ENCODE results near the gene SUN1. TPM values are rescaled to one million over a fixed set of nuclear protein-coding genes. Genes with fewer than 3 reads are reported as not detected.

The SUN1 gene
- polyA plus RNA-seq, 1 of the 3 experiments (the other 2 are of a cell fraction): 369 TPM

DNA sequence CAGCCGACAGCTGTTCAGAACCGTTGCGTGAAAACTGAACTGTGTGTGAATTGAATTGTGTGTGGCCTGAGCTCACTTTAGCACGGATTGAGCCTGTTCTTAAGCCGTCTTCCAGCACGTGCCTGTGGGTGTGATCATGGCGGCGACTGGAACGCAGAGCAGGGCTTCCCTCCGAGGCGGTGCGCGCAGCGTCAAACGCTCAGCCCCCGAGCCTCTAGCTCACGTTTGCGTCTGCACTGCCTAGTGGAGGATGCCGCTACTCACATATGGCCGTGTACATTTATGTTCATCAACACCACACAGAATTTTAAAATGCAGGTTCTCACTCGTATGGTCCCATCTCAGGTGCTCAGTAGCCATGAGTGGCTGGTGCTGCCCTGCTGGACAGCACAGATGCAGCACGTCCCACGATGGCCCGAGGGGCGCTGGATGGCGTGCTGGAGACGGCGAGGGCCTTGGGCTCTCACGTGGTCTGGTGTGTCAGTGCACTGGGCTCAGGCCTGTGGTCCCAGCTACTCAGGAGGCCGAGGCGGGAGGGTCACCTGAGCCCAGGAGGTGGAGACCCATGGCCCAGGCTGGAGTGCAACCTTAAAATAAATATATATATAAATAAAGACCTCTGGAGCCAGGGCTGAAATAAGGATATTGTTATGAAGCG, 22.0 kb downstream of the SUN1 start:
- H3K27me3 ChIP-seq (ENCODE audit: insufficient read depth): no peaks in the 10 kb centered on the region
- H3F3A ChIP-seq (replicated peaks; ENCODE audit: insufficient read depth): no peaks in the 10 kb centered on the region
- WGBS (ENCODE audit: low lambda C conversion rate): 93% methylated on average over 32 of the region's 32 CpGs
- no peak overlapping the region for H3K27ac ChIP-seq (ENCODE audit: low read depth in 2 of 2, low read length in 1 of 2)
- TF ChIP-seq, protein P1, sequence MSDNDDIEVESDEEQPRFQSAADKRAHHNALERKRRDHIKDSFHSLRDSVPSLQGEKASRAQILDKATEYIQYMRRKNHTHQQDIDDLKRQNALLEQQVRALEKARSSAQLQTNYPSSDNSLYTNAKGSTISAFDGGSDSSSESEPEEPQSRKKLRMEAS (IDR thresholded peaks at IDR 0.05; ENCODE audit: low read depth): no peak
- TF ChIP-seq ELF1 (IDR thresholded peaks at IDR 0.05): no peak
- no peak for TF ChIP-seq MXI1 (IDR thresholded peaks at IDR 0.05; ENCODE audit: low read depth, low read length)
- H2AFZ ChIP-seq (ENCODE audit: low read depth): no peak overlapping the region
- no peaks in the 10 kb centered on the region for H3K9me3 ChIP-seq
- ChIA-PET POLR2A (no interaction called here), CTCF (interaction anchor here (0.6 to 14.6 kb wide), 2 partner anchors 18 to 288 kb away, joined by 3 to 123 read pairs; no protein-coding TSS in a partner anchor)
- no peak overlapping the region for H3K9ac ChIP-seq
- peaks cover 74 to 86% of the 10 kb centered on the region in 2 experiments for H3K36me3 ChIP-seq (replicated peaks in 1 of 2; ENCODE audit: control insufficient read depth in 1 of 2, insufficient read depth in 2 of 2, low read length in 1 of 2)
- H3K4me3 ChIP-seq (ENCODE audit: low read depth in 2 of 2, low read length in 1 of 2): no peak overlapping the region
- H3K79me2 ChIP-seq (ENCODE audit: insufficient read depth): peaks cover 36% of the 10 kb centered on the region; the same call in 1 of the 2 replicates
- no peaks in the 10 kb centered on the region for H4K20me1 ChIP-seq (ENCODE audit: insufficient read depth)
- H3K4me1 ChIP-seq (ENCODE audit: control insufficient read depth in 1 of 2, insufficient read depth in 2 of 2, low read depth in 1 of 2, low read length in 1 of 2): peaks cover 0 to under 1% of the 10 kb centered on the region in 2 experiments; a peak in 1 of 4 replicates
- no peak for DNase-seq
- H3K9me2 ChIP-seq: no peaks in the 10 kb centered on the region
- no peak overlapping the region for H3K4me2 ChIP-seq

DNA sequence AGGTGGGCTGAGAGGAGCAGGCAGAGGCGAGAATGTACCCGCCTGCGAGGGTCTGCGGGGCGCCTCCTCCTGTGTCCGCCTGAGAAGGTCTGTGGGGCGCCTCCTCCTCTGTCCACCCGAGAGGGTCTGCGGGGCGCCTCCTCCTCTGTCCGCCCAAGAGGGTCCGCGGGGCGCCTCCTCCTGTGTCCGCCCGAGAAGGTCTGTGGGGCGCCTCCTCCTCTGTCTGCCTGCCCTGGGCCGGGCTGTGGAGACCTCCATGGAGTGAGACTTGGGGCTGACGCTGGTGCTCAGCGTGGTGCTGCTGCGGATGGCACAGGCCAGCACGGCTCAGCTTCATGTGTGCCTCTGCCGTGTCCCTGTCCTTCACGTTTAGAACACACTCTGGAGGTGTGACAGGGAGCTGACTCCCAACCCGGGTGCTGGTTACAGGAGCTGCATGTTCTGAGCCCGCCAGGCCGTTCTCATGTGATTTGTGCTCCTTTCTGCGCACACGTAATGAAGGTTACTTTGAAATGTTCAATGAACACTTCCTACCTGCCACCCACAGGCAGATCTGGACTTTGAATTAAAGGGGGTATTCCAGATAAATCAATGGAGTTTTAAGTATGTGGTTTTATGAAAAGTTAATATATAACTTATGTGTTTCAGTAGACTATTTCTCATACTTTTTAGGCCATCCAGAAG, 23.6 kb downstream of the SUN1 start:
- H2AFZ ChIP-seq (ENCODE audit: low read depth): no peak overlapping the region
- TF ChIP-seq, protein P2, sequence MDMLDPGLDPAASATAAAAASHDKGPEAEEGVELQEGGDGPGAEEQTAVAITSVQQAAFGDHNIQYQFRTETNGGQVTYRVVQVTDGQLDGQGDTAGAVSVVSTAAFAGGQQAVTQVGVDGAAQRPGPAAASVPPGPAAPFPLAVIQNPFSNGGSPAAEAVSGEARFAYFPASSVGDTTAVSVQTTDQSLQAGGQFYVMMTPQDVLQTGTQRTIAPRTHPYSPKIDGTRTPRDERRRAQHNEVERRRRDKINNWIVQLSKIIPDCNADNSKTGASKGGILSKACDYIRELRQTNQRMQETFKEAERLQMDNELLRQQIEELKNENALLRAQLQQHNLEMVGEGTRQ (IDR thresholded peaks at IDR 0.05; ENCODE audit: borderline replicate concordance, low read depth, low read length): no peak
- TF ChIP-seq EP300 (IDR thresholded peaks at IDR 0.05; ENCODE audit: borderline replicate concordance in 1 of 2, low read depth in 1 of 2, low read length in 1 of 2): no peak
- no peak for TF ChIP-seq NRF1 (IDR thresholded peaks at IDR 0.05; ENCODE audit: low read depth, low read length)
- TF ChIP-seq, protein P3, sequence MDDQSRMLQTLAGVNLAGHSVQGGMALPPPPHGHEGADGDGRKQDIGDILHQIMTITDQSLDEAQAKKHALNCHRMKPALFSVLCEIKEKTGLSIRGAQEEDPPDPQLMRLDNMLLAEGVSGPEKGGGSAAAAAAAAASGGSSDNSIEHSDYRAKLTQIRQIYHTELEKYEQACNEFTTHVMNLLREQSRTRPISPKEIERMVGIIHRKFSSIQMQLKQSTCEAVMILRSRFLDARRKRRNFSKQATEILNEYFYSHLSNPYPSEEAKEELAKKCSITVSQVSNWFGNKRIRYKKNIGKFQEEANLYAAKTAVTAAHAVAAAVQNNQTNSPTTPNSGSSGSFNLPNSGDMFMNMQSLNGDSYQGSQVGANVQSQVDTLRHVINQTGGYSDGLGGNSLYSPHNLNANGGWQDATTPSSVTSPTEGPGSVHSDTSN (IDR thresholded peaks at IDR 0.05): no peak
- no peak for TF ChIP-seq RXRA (IDR thresholded peaks at IDR 0.05; ENCODE audit: borderline replicate concordance, low read depth)
- TF ChIP-seq, protein P4, sequence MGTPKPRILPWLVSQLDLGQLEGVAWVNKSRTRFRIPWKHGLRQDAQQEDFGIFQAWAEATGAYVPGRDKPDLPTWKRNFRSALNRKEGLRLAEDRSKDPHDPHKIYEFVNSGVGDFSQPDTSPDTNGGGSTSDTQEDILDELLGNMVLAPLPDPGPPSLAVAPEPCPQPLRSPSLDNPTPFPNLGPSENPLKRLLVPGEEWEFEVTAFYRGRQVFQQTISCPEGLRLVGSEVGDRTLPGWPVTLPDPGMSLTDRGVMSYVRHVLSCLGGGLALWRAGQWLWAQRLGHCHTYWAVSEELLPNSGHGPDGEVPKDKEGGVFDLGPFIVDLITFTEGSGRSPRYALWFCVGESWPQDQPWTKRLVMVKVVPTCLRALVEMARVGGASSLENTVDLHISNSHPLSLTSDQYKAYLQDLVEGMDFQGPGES (IDR thresholded peaks at IDR 0.05; ENCODE audit: low read depth, low read length): no peak
- no peak for TF ChIP-seq SIN3A (IDR thresholded peaks at IDR 0.05; ENCODE audit: borderline replicate concordance, low read depth, low read length)
- TF ChIP-seq RCOR1 (IDR thresholded peaks at IDR 0.05; ENCODE audit: low read length): no peak
- TF ChIP-seq YY1 (IDR thresholded peaks at IDR 0.05; ENCODE audit: low read depth): no peak
- TF ChIP-seq POLR2AphosphoS5 (IDR thresholded peaks at IDR 0.05; ENCODE audit: low read depth, low read length): no peak
- TF ChIP-seq, protein P1 (IDR thresholded peaks at IDR 0.05; ENCODE audit: low read depth): no peak
- TF ChIP-seq, protein P5, sequence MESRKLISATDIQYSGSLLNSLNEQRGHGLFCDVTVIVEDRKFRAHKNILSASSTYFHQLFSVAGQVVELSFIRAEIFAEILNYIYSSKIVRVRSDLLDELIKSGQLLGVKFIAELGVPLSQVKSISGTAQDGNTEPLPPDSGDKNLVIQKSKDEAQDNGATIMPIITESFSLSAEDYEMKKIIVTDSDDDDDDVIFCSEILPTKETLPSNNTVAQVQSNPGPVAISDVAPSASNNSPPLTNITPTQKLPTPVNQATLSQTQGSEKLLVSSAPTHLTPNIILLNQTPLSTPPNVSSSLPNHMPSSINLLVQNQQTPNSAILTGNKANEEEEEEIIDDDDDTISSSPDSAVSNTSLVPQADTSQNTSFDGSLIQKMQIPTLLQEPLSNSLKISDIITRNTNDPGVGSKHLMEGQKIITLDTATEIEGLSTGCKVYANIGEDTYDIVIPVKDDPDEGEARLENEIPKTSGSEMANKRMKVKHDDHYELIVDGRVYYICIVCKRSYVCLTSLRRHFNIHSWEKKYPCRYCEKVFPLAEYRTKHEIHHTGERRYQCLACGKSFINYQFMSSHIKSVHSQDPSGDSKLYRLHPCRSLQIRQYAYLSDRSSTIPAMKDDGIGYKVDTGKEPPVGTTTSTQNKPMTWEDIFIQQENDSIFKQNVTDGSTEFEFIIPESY (IDR thresholded peaks at IDR 0.05; ENCODE audit: borderline replicate concordance, low read depth): no peak
- no peak for TF ChIP-seq ELF1 (IDR thresholded peaks at IDR 0.05)
- H3K9ac ChIP-seq: no peak overlapping the region
- H3K27ac ChIP-seq (ENCODE audit: low read depth in 2 of 2, low read length in 1 of 2): no peak overlapping the region
- no peaks in the 10 kb centered on the region for H4K20me1 ChIP-seq (ENCODE audit: insufficient read depth)
- no peaks in the 10 kb centered on the region for H3K9me3 ChIP-seq
- DNase-seq: no peak
- H3K4me3 ChIP-seq (ENCODE audit: low read depth in 2 of 2, low read length in 1 of 2): no peak overlapping the region
- ChIA-PET POLR2A (no interaction called here), CTCF (interaction anchor here (0.7 to 14.6 kb wide), 2 partner anchors 16 to 523 kb away, joined by 3 to 123 read pairs; no protein-coding TSS in a partner anchor)
- 95% methylated on average over 23 of the region's 29 CpGs for WGBS (ENCODE audit: low lambda C conversion rate)
- peaks cover 69 to 95% of the 10 kb centered on the region in 2 experiments for H3K36me3 ChIP-seq (replicated peaks in 1 of 2; ENCODE audit: control insufficient read depth in 1 of 2, insufficient read depth in 2 of 2, low read length in 1 of 2)
- H3K27me3 ChIP-seq (ENCODE audit: insufficient read depth): no peaks in the 10 kb centered on the region
- H3K9me2 ChIP-seq: no peaks in the 10 kb centered on the region
- no peaks in the 10 kb centered on the region for H3F3A ChIP-seq (replicated peaks; ENCODE audit: insufficient read depth)
- H3K4me1 ChIP-seq (ENCODE audit: control insufficient read depth in 1 of 2, insufficient read depth in 2 of 2, low read depth in 1 of 2, low read length in 1 of 2): peaks cover 0 to 3% of the 10 kb centered on the region in 2 experiments; a peak in 1 of 4 replicates
- H3K4me2 ChIP-seq: no peak overlapping the region
- peaks cover 20% of the 10 kb centered on the region; the same call in 1 of the 2 replicates for H3K79me2 ChIP-seq (ENCODE audit: insufficient read depth)
